Activated CD8-positive, alpha-beta memory T cell treated with anti-CD3 and anti-CD28 coated beads for 36 hours (primary cell): ENCODE results near the gene ITGB2. TPM values are rescaled to one million over a fixed set of nuclear protein-coding genes. Genes with fewer than 3 reads are reported as not detected.

Experiments
- CTCF ChIA-PET: fragments of 350-600 bp; sonication (Branson Sonifier 250); formaldehyde crosslinking; loops from one replicate; lab custom pipeline; 2021; ENCODE audit warnings: antibody characterized with exemption; lab: Charles Lee
- POLR2A ChIA-PET: fragments of 350-600 bp; sonication (Branson Sonifier 250); formaldehyde crosslinking; loops from one replicate; lab custom pipeline; 2021; ENCODE audit warnings: antibody characterized with exemption; lab: Charles Lee
- total RNA-seq, 2 experiments: library from RNA; stranded (reverse); gene quantifications; one replicate each; pipeline ENCODE4 v1.2.3, GENCODE V29; 2021

ITGB2 gene
- total RNA-seq, 2 experiments from 2014 or later, result 197 to 216 TPM

GRCh38 chr21:44844256-44844655 is 76.4 kb downstream of the ITGB2 start:
- ChIA-PET CTCF (interaction anchor here (1.0 kb wide), 1 partner anchor 334 kb away, joined by 3 read pairs; no protein-coding TSS in a partner anchor), POLR2A (no interaction called here)

DNA sequence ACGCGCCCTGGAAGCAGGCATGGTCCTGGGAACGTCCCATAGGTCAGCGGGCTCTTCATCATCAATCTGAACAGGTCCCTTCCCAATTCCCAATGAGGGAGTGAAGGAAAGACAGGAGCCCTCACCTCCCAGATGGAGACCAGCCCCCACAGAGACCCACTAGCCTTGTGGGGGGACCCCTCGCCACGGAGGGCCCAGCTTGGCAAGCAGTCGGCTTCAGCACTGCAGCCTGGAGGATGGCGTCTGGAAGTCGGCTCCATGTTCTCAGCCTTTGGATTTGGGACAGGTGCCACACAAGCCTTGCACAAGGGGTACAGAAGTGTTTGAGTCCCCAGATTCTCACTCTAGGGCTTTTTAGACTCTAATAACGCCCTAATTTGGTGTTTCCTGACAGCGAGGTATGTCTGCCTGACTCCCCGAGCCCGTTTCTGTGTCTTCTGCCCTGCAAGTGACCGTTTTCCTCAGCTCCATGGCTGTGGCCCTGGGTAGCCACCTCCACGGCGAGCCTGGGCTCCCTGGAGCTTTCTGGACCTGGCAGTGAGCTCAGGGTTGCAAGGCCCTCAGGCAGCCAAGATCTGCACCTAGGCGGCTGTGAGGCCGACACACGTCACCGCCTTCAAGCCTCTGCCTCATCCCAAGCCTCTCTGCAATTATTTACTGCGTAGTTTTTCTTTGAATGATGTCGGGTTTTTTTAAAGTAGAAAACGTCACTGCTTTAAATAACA is 77.8 kb downstream of the ITGB2 start:
- POLR2A ChIA-PET, result no interaction called here
- CTCF ChIA-PET, result no interaction called here

GRCh38 chr21:44842087-44842486 is 78.6 kb downstream of the ITGB2 start:
- ChIA-PET CTCF (no interaction called here), POLR2A (no interaction called here)

DNA sequence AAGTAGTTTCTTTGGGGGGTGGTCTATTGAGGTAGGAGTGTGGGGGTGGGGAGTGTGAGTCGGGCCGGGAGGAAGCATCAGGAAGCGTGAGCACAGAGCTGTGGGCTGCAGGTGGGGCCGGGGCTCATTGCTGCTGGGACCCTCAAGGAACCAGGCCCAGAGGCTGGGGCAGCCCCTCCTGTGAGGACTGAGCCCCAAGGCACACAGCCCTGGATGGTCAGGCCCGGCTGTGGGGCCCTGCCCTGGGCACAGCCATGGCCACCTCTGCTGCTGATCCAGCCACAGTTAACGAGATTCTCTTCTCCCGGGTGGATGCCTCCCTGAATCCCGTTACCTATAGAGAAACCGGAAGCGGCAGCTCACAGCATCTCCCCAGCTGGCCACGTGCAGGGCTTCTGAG is 79.9 kb downstream of the ITGB2 start:
- POLR2A ChIA-PET, result no interaction called here
- CTCF ChIA-PET, result no interaction called here

- CTCF ChIA-PET, result no interaction called here
- POLR2A ChIA-PET, result no interaction called here
Observed at GRCh38 chr21:44838951-44839350, 81.7 kb downstream of the ITGB2 start.

DNA sequence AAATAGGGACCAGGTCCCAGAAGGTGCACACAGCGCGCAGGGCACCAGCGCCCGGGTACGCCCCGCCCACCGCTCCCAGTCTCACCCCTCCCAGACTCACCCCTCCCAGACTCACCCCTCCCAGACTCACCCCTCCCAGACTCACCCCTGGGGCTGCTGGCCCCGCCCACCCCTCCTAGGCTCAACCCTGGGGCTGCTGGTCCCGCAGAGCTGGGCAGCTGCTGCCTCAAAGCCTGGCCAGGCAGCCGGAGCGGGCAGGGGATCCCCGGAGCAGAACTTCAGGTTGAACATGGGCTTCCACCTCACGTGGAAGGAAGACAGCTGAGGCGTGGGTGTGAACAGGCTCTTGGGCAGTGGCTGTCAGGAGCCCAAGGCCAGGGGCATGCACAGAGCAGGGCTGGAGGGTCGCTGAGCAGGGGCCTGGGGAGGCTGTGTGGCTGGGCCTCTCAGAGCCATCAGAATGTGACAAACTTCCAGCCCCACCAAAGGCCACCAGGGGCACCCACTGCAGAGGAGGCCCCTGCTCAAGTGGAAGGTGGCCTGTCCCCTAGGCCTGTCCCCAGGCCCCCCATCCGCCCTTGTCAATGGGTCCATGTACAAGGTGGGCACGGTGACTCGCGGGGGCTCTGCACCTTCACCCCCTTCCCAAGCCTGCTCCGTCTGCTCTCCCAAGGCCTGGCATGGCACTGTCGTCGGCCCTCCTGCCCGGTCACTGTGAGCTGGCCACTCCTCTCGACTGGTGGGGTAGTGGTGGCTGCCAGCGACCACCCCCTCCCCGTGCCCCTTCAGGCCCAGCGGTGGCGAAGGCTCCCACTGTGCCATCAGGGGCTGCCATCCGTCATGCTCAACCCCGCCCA is 82.4 kb downstream of the ITGB2 start:
- POLR2A ChIA-PET, result interaction anchor here (0.7 kb wide), 1 partner anchor 705 kb away, joined by 3 read pairs; no protein-coding TSS in a partner anchor

GRCh38 chr21:44837537-44837936 is 83.2 kb downstream of the ITGB2 start:
- ChIA-PET POLR2A (interaction anchor here (0.7 kb wide), 1 partner anchor 705 kb away, joined by 3 read pairs; no protein-coding TSS in a partner anchor), CTCF (interaction anchor here (0.7 kb wide), 1 partner anchor 452 kb away, joined by 5 read pairs; no protein-coding TSS in a partner anchor)

More for the DNA sequence above, 82.4 kb downstream of the ITGB2 start:
- CTCF ChIA-PET, result no interaction called here

GRCh38 chr21:44836666-44837471 is 83.8 kb downstream of the ITGB2 start:
- POLR2A ChIA-PET, result no interaction called here
- CTCF ChIA-PET, result interaction anchor here (0.7 kb wide), 1 partner anchor 453 kb away, joined by 5 read pairs; no protein-coding TSS in a partner anchor

GRCh38 chr21:44836349-44836665 is 84.4 kb downstream of the ITGB2 start:
- ChIA-PET CTCF (no interaction called here), POLR2A (no interaction called here)

Other genes with a start within 250 kb of the ITGB2 start
- not detected for gene KRTAP12-1, start 238.7 kb downstream of the ITGB2 start, total RNA-seq
- not detected for gene KRTAP10-12, start 223.7 kb downstream of the ITGB2 start, total RNA-seq
- not detected for gene TSPEAR, start 209.3 kb downstream of the ITGB2 start, total RNA-seq
- 100 to 1,000 TPM; 119 to 121 TPM for gene UBE2G2, start 119.1 kb downstream of the ITGB2 start, total RNA-seq
- 10 to 100 TPM; 81.6 to 83.1 TPM for gene SUMO3, start 102.8 kb downstream of the ITGB2 start, total RNA-seq
- 10 to 100 TPM; 42.3 to 45.3 TPM for gene PTTG1IP, start 47.2 kb downstream of the ITGB2 start, total RNA-seq
- 10 to 100 TPM; 77.1 to 83.3 TPM for gene SLX9, start 19.1 kb upstream of the ITGB2 start, total RNA-seq
- gene ADARB1, start 153.7 kb upstream of the ITGB2 start, total RNA-seq, result 10 to 100 TPM; 34.9 to 35.4 TPM